Vagina (tissue), 2 donors: ENCODE measurements around the gene B3GALT5. TPM values are rescaled to one million over a fixed set of nuclear protein-coding genes. Genes with fewer than 3 reads are reported as not detected.

Source experiments
- DNase-seq, 2 donors: peaks; one replicate each; pipeline ENCODE4 v3.0.0-alpha.2; 2017; ENCODE audit errors: extremely low spot score in 2 of 2
- H3K27ac ChIP-seq: fragments of 200-600 bp; sonication (generic); one replicate; pipeline ENCODE4 v1.5.1; 2019
- H3K27me3 ChIP-seq: fragments of 200-600 bp; sonication (generic); one replicate; pipeline ENCODE4 v1.5.1; 2019
- H3K36me3 ChIP-seq, 2 donors: fragments of 200-600 bp; sonication (generic); one replicate each; pipeline ENCODE4 v1.5.1; 2017 to 2019
- H3K4me1 ChIP-seq: fragments of 200-600 bp; sonication (generic); one replicate; pipeline ENCODE4 v1.5.1; 2019
- H3K4me3 ChIP-seq, 2 donors: fragments of 200-600 bp; sonication (generic); 1 replicate in 1 of 2; 2 replicates in 1 of 2; pipeline ENCODE4 v1.5.1; 2016 to 2019
- H3K9me3 ChIP-seq: fragments of 200-600 bp; sonication (generic); one replicate; pipeline ENCODE4 v1.5.1; 2019
- CTCF ChIP-seq, 3 experiments: fragments of 450-650 bp in 2 of 3; fragments of 200-600 bp in 1 of 3; sonication (generic) in 1 of 3; IDR thresholded peaks; one replicate each; pipeline ENCODE4 v1.5.1; 2017 to 2019; ENCODE audit warnings: antibody characterized with exemption in 3 of 3, mild to moderate bottlenecking in 2 of 3, moderate library complexity in 2 of 3
- POLR2A ChIP-seq, 2 donors: fragments of 450-650 bp; IDR thresholded peaks; one replicate each; pipeline ENCODE4 v1.6.1; 2017; ENCODE audit warnings: antibody characterized with exemption in 2 of 2, mild to moderate bottlenecking in 2 of 2, moderate library complexity in 2 of 2
- POLR2AphosphoS5 ChIP-seq, 2 donors: sonication (generic); formaldehyde crosslinking; IDR thresholded peaks; one replicate each; pipeline ENCODE4 v1.9.0; 2017; ENCODE audit warnings: antibody characterized with exemption in 2 of 2, mild to moderate bottlenecking in 2 of 2, low read depth in 1 of 2; ENCODE audit not compliant: insufficient read depth in 1 of 2
- intact Hi-C: fragments of 100-400 bp; cut with DNase I; formaldehyde crosslinking; loops from one replicate; pipeline ENCODE4 v1.15.1; 2023
- total RNA-seq: library from RNA; depleted of rRNA; stranded (reverse); fragments of >200 nt; gene quantifications from one replicate; pipeline ENCODE4 v1.2.3, GENCODE V29; 2016

Gene B3GALT5
- total RNA-seq, 1 donor from 2014 or later = 1.5 TPM

DNA sequence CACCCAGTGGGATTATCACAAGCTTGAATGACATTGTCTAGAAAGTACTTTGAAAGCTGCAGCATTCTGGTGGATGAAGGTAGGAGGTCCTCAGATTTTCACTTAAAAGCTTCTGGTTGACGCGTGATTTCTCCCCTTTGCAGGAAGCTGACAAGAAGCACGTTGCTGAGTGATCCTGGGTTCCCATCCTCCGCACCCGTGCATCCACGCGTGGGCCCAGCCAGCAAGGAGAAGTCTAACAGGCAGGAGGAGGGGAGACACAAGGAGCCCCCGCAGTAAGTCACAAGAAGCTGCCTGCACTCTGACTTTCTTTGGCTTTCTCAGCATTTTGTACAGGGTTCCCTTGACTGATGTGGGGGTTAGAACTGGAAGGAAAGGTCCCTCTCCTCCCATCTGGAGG is 7.8 kb upstream of the B3GALT5 start:
- TF ChIP-seq POLR2AphosphoS5 (IDR thresholded peaks at IDR 0.05; ENCODE audit: insufficient read depth in 1 of 2, low read depth in 1 of 2) = no peak
- TF ChIP-seq POLR2A (IDR thresholded peaks at IDR 0.05) = no peak
- no peak for TF ChIP-seq CTCF (IDR thresholded peaks at IDR 0.05)
- DNase-seq = no peak
- H3K4me1 ChIP-seq = no peaks in the 10 kb centered on the region
- H3K9me3 ChIP-seq = no peaks in the 10 kb centered on the region
- no peaks in the 10 kb centered on the region for H3K36me3 ChIP-seq
- no peak overlapping the region for H3K4me3 ChIP-seq
- H3K27me3 ChIP-seq = no peaks in the 10 kb centered on the region
- no peak overlapping the region for H3K27ac ChIP-seq
- intact Hi-C loops = no loop called here

GRCh38 chr21:39610703-39611102 is 2.0 kb upstream of the B3GALT5 start:
- intact Hi-C loops = no loop called here

GRCh38 chr21:39611551-39612190 is 1.1 kb upstream of the B3GALT5 start:
- no peaks in the 10 kb centered on the region for H3K4me1 ChIP-seq
- intact Hi-C loops = no loop called here
- H3K27ac ChIP-seq = no peak overlapping the region
- peak overlapping the region in 1 of 2 donors; percentile 37 for H3K4me3 ChIP-seq
- TF ChIP-seq POLR2AphosphoS5 (IDR thresholded peaks at IDR 0.05; ENCODE audit: insufficient read depth in 1 of 2, low read depth in 1 of 2) (no peak), CTCF (IDR thresholded peaks at IDR 0.05) (no peak), POLR2A (IDR thresholded peaks at IDR 0.05) (no peak)
- no peaks in the 10 kb centered on the region for H3K9me3 ChIP-seq
- H3K36me3 ChIP-seq = no peaks in the 10 kb centered on the region
- H3K27me3 ChIP-seq = no peaks in the 10 kb centered on the region
- DNase-seq = no peak

More at GRCh38 chr21:39610703-39611102, 2.0 kb upstream of the B3GALT5 start:
- no peaks in the 10 kb centered on the region for H3K9me3 ChIP-seq
- no peak overlapping the region for H3K4me3 ChIP-seq
- H3K4me1 ChIP-seq = no peaks in the 10 kb centered on the region
- no peaks in the 10 kb centered on the region for H3K27me3 ChIP-seq
- TF ChIP-seq CTCF (IDR thresholded peaks at IDR 0.05) = no peak
- TF ChIP-seq POLR2A (IDR thresholded peaks at IDR 0.05) = no peak
- no peak for TF ChIP-seq POLR2AphosphoS5 (IDR thresholded peaks at IDR 0.05; ENCODE audit: insufficient read depth in 1 of 2, low read depth in 1 of 2)
- no peaks in the 10 kb centered on the region for H3K36me3 ChIP-seq
- H3K27ac ChIP-seq = no peak overlapping the region
- no peak for DNase-seq

GRCh38 chr21:39613041-39613934 is 548 bp downstream of the B3GALT5 start:
- intact Hi-C loops = no loop called here
- no peak for TF ChIP-seq POLR2A (IDR thresholded peaks at IDR 0.05)
- TF ChIP-seq CTCF (IDR thresholded peaks at IDR 0.05) = no peak
- no peak for TF ChIP-seq POLR2AphosphoS5 (IDR thresholded peaks at IDR 0.05; ENCODE audit: insufficient read depth in 1 of 2, low read depth in 1 of 2)
- Histone ChIP-seq H3K36me3 (no peaks in the 10 kb centered on the region), H3K27ac (no peak overlapping the region), H3K9me3 (no peaks in the 10 kb centered on the region), H3K4me1 (no peaks in the 10 kb centered on the region), H3K4me3 (peak overlapping the region; percentile 37 to 40), H3K27me3 (no peaks in the 10 kb centered on the region)
- DNase-seq = no peak
